ENCODE measurements around the gene HS6ST3.
A peak's percentile ranks its signal among the peaks of the same experiment; 100 is the strongest.
"Not testable (repeated sequence)": the region's sequence is repeated elsewhere in the genome, so short reads cannot be mapped to it uniquely, and the experiment has no call there.

HS6ST3 gene

DNA sequence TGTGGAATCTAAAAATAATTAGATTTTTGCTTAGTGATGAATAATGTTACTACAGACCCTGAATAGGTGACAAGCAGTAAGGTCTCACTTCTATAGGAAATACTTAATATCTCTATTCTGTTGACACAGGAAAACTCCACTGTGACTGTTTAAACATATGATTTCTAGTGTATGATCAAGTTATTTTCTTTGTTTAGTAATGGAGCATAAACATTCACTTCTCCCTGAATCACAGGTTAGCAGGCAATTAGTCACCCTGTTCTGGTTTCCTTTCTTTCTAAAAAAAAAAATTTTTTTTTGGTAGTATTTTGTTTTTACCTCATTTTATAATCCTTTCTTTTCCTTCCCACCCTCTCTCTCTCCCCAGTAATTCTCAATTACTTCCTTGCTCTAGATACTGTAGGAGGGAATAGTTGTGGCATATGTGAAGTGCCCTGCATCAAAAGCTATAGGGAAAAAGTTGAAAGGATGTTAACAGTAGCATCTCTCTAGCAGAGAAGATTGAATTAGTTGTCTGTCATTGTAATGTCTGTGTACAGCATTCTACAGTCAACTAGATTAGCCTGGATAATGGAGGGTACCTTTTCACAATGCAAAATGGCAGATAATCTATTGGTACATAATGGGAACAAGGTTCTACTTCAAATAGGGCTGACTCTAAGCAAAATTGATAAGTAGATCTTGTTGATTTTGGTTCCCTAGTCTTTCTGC is 3.5 kb downstream of the HS6ST3 start:
- no peak for DNase-seq

DNA sequence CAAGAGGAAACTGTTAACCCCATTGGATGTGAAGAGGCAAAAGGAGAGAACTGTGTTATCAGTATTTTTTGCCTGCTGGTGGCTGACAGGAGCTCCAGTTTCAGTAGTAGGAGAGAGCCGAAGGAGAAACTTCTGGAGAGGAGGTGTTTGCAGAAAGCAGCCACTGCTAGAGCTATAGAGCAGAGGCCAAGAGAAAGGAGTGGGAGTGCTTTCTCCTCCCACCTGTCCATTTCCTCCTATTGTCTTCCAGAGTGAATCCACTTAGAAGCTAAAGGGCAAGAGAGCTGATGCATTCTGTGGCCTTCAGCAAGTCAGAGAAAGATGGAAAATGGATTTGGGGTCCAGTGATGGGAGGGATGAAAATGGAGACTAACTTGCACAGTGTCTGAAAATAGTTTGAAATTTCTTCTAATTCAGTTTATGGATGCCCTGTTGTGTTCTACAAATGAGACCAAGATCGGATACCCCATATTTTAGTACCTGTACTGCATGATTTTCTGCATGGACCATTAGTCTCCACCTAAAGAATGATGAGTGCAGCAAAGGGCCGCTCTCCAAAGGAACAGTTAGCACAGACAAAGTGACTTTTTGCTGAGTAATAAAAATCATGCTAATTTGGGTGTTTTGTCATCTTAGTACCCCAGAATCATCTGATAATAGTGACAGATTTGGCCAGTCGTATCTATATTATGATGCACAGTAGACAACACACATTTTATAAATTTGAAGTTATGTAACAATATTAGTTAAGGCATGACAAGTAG is 10.7 kb downstream of the HS6ST3 start:
- no peak for DNase-seq

- DNase-seq = no peak
These were observed 14.6 kb downstream of the HS6ST3 start for GRCh38 chr13:96104516-96104915.

DNA sequence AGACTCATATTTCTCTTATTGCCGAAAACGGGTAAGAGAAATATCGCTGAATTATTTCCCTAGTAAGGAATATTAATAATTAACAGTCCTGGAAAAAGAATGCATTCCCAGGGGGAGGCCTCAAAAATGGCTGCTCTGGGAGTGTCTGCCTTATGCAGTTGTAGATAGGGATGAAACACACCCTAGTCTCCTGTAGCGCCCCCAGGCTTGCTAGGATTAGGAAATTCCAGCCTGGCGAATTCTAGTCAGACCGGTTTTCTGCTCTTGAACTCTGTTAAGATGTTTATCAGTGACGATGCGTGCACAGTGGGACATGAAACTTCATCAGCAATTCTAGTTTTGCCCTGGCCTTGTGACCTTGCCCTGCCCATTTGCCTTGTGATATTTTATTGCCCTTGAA is 18.2 kb downstream of the HS6ST3 start:
- not testable (repeated sequence) for DNase-seq

DNA sequence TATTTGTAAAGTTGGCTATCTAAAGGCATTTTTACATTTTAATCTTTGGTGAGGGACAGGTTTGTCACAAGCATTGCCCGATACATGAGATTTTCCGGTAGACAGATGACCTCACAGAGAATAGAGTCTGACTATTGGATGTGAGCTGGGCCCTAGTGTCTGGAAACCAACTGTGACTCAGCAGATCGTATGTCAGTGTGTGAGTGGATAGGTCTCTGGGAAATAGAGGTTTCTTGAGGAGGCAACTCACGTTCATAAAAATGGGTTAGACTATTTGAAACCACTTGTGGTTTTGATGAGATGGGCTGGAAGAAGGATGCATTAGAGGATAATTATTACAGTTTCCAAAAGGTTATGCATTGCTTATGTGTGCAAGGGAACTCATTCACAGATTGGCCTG is 19.2 kb downstream of the HS6ST3 start:
- no peak for DNase-seq

DNA sequence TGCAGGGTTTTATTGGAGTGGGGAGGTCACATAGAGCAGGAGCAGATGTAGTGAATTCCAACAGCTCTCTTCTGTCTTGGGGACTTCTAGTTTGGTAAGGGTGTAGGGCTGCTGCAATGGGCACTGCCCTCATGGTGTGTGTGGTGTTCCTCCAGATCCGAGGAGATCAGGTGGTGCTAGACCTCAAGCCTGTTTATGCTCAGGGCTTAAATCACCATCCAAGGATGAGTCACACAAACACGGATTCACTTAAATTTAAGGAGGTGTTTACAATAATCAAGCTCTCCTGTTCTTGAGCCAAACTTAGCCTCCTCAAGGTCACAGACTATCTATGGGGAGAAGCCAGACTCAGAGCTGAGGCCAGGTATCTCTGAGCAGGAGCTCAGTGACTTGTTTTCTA is 23.0 kb downstream of the HS6ST3 start:
- DNase-seq = no peak

DNA sequence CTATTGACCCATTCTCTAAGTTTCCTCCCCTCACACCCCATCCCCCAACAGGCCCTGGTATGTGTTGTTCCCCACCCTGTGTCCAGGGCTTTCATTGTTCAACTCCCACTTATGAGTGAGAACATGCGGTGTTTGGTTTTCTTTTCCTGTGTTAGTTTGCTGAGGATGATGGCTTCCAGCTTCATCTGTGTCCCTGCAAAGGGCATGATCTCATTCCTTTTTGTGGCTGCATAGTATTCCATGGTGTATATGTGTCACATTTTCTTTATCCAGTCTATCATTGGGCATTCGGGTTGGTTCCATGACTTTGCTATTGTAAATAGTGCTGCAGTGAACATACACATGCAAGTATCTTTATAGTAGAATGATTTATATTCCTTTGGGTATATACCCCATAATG is 25.5 kb downstream of the HS6ST3 start:
- DNase-seq = not testable (repeated sequence)

- no peak for DNase-seq
These were observed 30.0 kb downstream of the HS6ST3 start for GRCh38 chr13:96119921-96120320.

GRCh38 chr13:96130818-96131340 is 41.0 kb downstream of the HS6ST3 start:
- peak; percentile 39 for DNase-seq

- DNase-seq = peak; percentile 44
These were observed 51.1 kb downstream of the HS6ST3 start for GRCh38 chr13:96141032-96141431.

DNA sequence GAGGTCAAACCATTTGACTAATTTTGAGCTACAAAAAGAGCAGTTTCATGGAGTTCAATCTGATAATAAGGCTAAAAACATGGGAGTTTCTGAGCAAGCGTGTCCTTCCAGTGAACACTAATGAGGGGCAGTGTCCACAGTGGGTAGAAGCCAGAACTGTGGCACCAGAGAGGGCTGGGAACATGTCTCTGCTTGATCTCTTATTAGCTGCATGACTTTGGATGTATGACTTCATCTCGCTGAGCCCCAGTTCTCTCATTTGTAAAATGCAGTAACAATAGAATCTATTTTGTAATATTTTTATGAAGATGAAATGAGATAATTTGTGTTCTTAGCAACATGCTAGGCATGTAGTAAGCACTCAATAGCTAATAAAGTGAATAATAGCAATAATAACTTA is 69.8 kb downstream of the HS6ST3 start:
- DNase-seq = no peak

DNA sequence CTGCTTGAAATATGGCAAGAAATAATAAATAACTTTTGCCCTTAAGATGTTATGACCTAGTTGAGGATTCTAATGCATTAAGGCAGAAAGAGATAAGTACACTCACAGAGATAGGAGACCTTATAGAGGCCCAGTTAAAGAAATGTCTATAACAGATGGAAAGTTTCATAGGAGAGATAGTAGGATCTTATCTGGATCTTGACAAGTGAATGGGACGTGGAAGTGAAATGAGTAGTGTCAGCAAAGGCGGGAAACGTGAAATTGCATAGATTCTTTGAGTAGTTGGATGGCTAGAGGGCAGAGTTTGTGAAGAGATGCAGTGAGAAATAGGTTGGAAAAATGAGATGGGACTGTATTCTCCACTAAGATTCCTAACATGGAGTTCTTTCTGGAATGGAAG is 71.2 kb downstream of the HS6ST3 start:
- DNase-seq = no peak

GRCh38 chr13:96165840-96166239 is 75.9 kb downstream of the HS6ST3 start:
- no peak for DNase-seq

GRCh38 chr13:96172066-96172465 is 82.2 kb downstream of the HS6ST3 start:
- no peak for DNase-seq

GRCh38 chr13:96178759-96179158 is 88.9 kb downstream of the HS6ST3 start:
- DNase-seq = no peak

- DNase-seq = no peak
These were observed 89.4 kb downstream of the HS6ST3 start for GRCh38 chr13:96179309-96179708.

- no peak for DNase-seq
These were observed 92.0 kb downstream of the HS6ST3 start for GRCh38 chr13:96181911-96182310.

- no peak for DNase-seq
These were observed 95.9 kb downstream of the HS6ST3 start for GRCh38 chr13:96185818-96186217.

DNA sequence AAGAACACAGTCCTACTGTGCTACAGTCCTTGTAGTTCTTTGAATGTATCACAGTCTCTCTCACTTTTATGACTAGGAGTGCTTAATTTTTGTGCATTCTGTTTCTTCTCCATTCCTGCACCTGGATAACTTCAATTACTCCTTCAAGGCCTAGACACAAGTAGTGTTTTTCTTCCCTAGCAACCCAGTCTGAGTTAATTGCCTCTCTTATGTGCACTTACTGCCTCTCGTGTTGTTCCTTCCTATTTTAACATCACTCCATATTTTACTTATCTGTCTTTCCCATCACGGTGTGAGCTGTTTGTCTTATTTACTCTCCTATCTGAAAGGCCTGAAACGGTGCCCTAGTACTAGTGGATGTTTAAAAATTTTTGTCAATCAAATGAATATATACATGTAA is 101.5 kb downstream of the HS6ST3 start:
- no peak for DNase-seq

- DNase-seq = peak; percentile 71
These were observed 103.9 kb downstream of the HS6ST3 start for GRCh38 chr13:96193728-96194310.

GRCh38 chr13:96198038-96198437 is 108.1 kb downstream of the HS6ST3 start:
- DNase-seq = no peak

- no peak for DNase-seq
These were observed 109.4 kb downstream of the HS6ST3 start for GRCh38 chr13:96199315-96199714.

DNA sequence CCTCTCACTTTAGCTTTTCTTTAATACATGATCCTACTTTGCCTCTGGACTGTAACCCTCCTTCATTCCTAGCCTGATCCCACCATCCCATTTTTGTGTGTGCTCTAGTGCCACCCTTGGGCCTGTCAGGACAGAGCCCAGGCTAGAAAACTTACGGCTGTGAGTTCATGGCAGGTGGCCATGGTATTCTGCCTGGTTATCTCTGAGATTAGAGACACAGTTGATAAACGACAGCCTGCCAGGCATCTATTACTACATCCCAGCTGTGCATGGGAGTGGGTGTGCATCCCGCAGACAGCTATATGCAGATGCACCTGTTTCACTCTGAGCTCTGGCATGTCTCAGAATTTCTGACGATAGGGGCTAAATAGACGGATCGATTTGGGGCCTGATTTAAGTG is 110.9 kb downstream of the HS6ST3 start:
- DNase-seq = peak; percentile 46

- DNase-seq = no peak
These were observed 112.4 kb downstream of the HS6ST3 start for GRCh38 chr13:96202315-96202714.
